Measurements from ENCODE around the gene KPNB1. TPM values are rescaled to one million over a fixed set of nuclear protein-coding genes. Genes with fewer than 3 reads are reported as not detected.

KPNB1 gene
- polyA plus RNA-seq, 3 donors = 5.8 to 83.3 (median 13.2) TPM

DNA sequence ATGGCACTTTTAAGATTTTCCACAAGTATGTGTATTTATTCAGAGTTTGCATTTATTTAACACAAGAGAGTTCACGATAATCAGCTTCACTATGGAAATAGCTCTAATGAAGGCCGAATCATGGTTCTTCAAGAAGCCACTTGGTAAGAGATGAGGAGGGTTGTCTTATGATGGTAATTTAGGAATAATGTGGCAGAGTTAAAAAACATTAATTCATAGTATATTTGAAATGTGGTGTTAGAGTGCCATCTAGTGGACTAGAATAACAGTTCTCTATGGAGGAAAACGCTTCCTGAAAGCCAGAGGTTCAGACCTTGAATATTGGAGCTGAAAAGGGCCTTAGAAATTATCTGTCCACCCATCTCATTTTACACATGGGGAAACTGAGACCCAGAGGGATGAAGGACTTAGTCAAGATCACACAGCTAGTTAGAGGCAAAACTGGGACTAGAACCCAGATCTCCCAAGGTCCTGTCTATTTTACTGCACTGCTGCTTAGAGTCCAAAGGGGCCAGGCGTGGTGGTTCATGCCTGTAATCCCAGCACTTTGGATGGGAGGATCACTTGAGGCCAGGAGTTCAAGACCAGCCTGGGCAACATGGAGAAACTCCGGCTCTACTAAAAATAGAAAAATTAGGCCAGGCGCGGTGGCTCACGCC lies 33.8 kb upstream of the KPNB1 start:
- Mint-ChIP-seq H3K4me1 (no peaks in the 10 kb centered on the region), H3K36me3 (peaks cover 53 to 78% of the 10 kb centered on the region in 2 donors), H3K27me3 (ENCODE audit: low read depth in 3 of 3) (peaks cover 0 to 1% (median 0%) of the 10 kb centered on the region in 3 donors), H3K27ac (peak overlapping the region in 1 of 7 donors; percentile 13), H3K9me3 (no peaks in the 10 kb centered on the region), H3K4me3 (no peak overlapping the region)
- H3K4me2 ChIP-seq (replicated peaks; ENCODE audit: extremely low read depth, low read length, poor library complexity, severe bottlenecking) = no peak overlapping the region
- H3K4me1 ChIP-seq (ENCODE audit: control insufficient read depth in 1 of 2, insufficient read depth in 2 of 2, low read length in 2 of 2) = no peaks in the 10 kb centered on the region
- intact Hi-C loops (cut with micrococcal nuclease) = loop anchor here in 1 of 2 donors (10.0 kb wide), 2 partner anchors 251 to 461 kb away; no protein-coding TSS in a partner anchor
- TF ChIP-seq, protein P1, sequence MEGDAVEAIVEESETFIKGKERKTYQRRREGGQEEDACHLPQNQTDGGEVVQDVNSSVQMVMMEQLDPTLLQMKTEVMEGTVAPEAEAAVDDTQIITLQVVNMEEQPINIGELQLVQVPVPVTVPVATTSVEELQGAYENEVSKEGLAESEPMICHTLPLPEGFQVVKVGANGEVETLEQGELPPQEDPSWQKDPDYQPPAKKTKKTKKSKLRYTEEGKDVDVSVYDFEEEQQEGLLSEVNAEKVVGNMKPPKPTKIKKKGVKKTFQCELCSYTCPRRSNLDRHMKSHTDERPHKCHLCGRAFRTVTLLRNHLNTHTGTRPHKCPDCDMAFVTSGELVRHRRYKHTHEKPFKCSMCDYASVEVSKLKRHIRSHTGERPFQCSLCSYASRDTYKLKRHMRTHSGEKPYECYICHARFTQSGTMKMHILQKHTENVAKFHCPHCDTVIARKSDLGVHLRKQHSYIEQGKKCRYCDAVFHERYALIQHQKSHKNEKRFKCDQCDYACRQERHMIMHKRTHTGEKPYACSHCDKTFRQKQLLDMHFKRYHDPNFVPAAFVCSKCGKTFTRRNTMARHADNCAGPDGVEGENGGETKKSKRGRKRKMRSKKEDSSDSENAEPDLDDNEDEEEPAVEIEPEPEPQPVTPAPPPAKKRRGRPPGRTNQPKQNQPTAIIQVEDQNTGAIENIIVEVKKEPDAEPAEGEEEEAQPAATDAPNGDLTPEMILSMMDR (IDR thresholded peaks at IDR 0.05) = peak; percentile 82
- no peak overlapping the region for H3K27ac ChIP-seq (ENCODE audit: low read depth in 1 of 2, low read length in 2 of 2)
- H3K4me3 ChIP-seq (replicated peaks in 1 of 3; ENCODE audit: low read depth in 2 of 3, low read length in 3 of 3) = no peak overlapping the region
- H4K20me1 ChIP-seq (ENCODE audit: insufficient read depth, low read length) = peaks cover 3% of the 10 kb centered on the region
- H3K36me3 ChIP-seq (replicated peaks in 1 of 2; ENCODE audit: control insufficient read depth in 1 of 2, insufficient read depth in 2 of 2, low read length in 2 of 2) = peaks cover 70 to 84% of the 10 kb centered on the region in 2 donors
- H3K9ac ChIP-seq (ENCODE audit: insufficient read depth, low read length, poor library complexity, severe bottlenecking) = no peak overlapping the region
- no peak overlapping the region for H2AFZ ChIP-seq (ENCODE audit: insufficient read depth, low read depth, low read length, poor library complexity, severe bottlenecking)
- WGBS (ENCODE audit: insufficient coverage) = 84% methylated on average over 6 of the region's 8 CpGs
- H3K9me3 ChIP-seq (replicated peaks in 1 of 2; ENCODE audit: control insufficient read depth in 1 of 2, insufficient read depth in 1 of 2, low read length in 2 of 2) = no peaks in the 10 kb centered on the region
- H3K27me3 ChIP-seq (ENCODE audit: control insufficient read depth in 2 of 2, insufficient read depth in 2 of 2, low read length in 2 of 2) = no peaks in the 10 kb centered on the region
- no peaks in the 10 kb centered on the region for H3K79me2 ChIP-seq (ENCODE audit: insufficient read depth, low read length)
- DNase-seq = peak; percentile 31 to 56 (median 40)

DNA sequence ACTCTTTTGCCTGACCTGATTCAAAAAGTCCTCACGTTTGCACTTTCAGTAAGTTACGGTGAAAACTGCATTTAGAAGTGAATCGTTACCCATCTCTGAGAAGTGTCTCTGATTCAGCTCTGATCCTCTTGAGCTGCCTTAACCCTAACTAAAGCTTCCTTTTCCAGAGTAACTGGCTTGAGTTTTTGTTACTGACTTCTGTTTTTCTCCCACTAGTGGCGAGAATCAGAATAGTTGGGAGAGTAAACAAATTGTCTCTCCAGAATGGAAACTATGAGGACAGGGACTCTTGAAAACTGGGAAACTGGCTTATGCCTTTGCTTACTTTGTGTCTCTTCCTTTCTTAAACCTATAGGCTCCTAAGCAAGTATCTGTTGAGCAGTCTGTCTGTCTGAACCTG lies 31.3 kb upstream of the KPNB1 start:
- H2AFZ ChIP-seq (ENCODE audit: insufficient read depth, low read depth, low read length, poor library complexity, severe bottlenecking) = no peak overlapping the region
- no peak overlapping the region for H3K27ac ChIP-seq (ENCODE audit: low read depth in 1 of 2, low read length in 2 of 2)
- H4K20me1 ChIP-seq (ENCODE audit: insufficient read depth, low read length) = peaks cover 3% of the 10 kb centered on the region
- intact Hi-C loops (cut with micrococcal nuclease) = loop anchor here in 1 of 2 donors (10.0 kb wide), 2 partner anchors 254 to 464 kb away; no protein-coding TSS in a partner anchor
- H3K27me3 ChIP-seq (ENCODE audit: control insufficient read depth in 2 of 2, insufficient read depth in 2 of 2, low read length in 2 of 2) = no peaks in the 10 kb centered on the region
- Mint-ChIP-seq H3K36me3 (peaks cover 62 to 88% of the 10 kb centered on the region in 2 donors), H3K27ac (no peak overlapping the region), H3K4me3 (no peak overlapping the region), H3K9me3 (no peaks in the 10 kb centered on the region), H3K4me1 (no peaks in the 10 kb centered on the region), H3K27me3 (ENCODE audit: low read depth in 3 of 3) (peaks cover 0 to 1% (median 0%) of the 10 kb centered on the region in 3 donors)
- WGBS (ENCODE audit: insufficient coverage) = 100% methylated on average over 1 of the region's 4 CpGs
- TF ChIP-seq, protein P1 (IDR thresholded peaks at IDR 0.05) = no peak
- no peak overlapping the region for H3K4me2 ChIP-seq (replicated peaks; ENCODE audit: extremely low read depth, low read length, poor library complexity, severe bottlenecking)
- no peaks in the 10 kb centered on the region for H3K4me1 ChIP-seq (ENCODE audit: control insufficient read depth in 1 of 2, insufficient read depth in 2 of 2, low read length in 2 of 2)
- no peak overlapping the region for H3K9ac ChIP-seq (ENCODE audit: insufficient read depth, low read length, poor library complexity, severe bottlenecking)
- H3K79me2 ChIP-seq (ENCODE audit: insufficient read depth, low read length) = no peaks in the 10 kb centered on the region
- peaks cover 75 to 86% of the 10 kb centered on the region in 2 donors for H3K36me3 ChIP-seq (replicated peaks in 1 of 2; ENCODE audit: control insufficient read depth in 1 of 2, insufficient read depth in 2 of 2, low read length in 2 of 2)
- DNase-seq = no peak
- H3K4me3 ChIP-seq (replicated peaks in 1 of 3; ENCODE audit: low read depth in 2 of 3, low read length in 3 of 3) = no peak overlapping the region
- no peaks in the 10 kb centered on the region for H3K9me3 ChIP-seq (replicated peaks in 1 of 2; ENCODE audit: control insufficient read depth in 1 of 2, insufficient read depth in 1 of 2, low read length in 2 of 2)

Data from CD14-positive monocyte (primary cell).